ACC112 (cell line): ENCODE measurements around the gene PTPRR.

ENCODE experiments used
- H2AFZ ChIP-seq: fragments of 200-600 bp; sonication (generic); one replicate; pipeline ENCODE4 v1.6.0; 2017; ENCODE audit warnings: antibody characterized with exemption, low read length; ENCODE audit not compliant: unreplicated experiment
- H3K27ac ChIP-seq: fragments of 200-600 bp; sonication (generic); 2 replicates; pipeline ENCODE4 v1.5.1; 2014; ENCODE audit warnings: low read depth, mild to moderate bottlenecking, antibody characterized with exemption, low read length, moderate library complexity
- H3K27me3 ChIP-seq: fragments of 200-600 bp; sonication (generic); 2 replicates; pipeline ENCODE4 v1.6.1; 2014; ENCODE audit warnings: mild to moderate bottlenecking, antibody characterized with exemption, low read length, moderate library complexity, mixed read lengths; ENCODE audit not compliant: insufficient read depth
- H3K36me3 ChIP-seq: fragments of 200-600 bp; sonication (generic); 2 replicates; pipeline ENCODE4 v1.6.1; 2016; ENCODE audit warnings: mild to moderate bottlenecking, antibody characterized with exemption, low read length, moderate library complexity, mixed read lengths; ENCODE audit not compliant: insufficient read depth
- H3K4me1 ChIP-seq: fragments of 200-600 bp; sonication (generic); one replicate; pipeline ENCODE4 v1.6.1; 2016; ENCODE audit warnings: low read length, mixed read lengths; ENCODE audit not compliant: insufficient read depth, unreplicated experiment, control insufficient read depth
- H3K4me3 ChIP-seq: fragments of 200-600 bp; sonication (generic); 2 replicates; pipeline ENCODE4 v1.5.1; 2014; ENCODE audit warnings: mild to moderate bottlenecking, low read depth, low read length
- H3K79me2 ChIP-seq: fragments of 200-600 bp; sonication (generic); one replicate; pipeline ENCODE4 v1.6.0; 2016; ENCODE audit warnings: low read length; ENCODE audit not compliant: control insufficient read depth, unreplicated experiment, insufficient read depth

Gene PTPRR

GRCh38 chr12:70840656-70841350 is 79.7 kb downstream of the PTPRR start:
- Histone ChIP-seq H3K27me3 (no peaks in the 10 kb centered on the region), H3K36me3 (no peaks in the 10 kb centered on the region), H3K79me2 (no peaks in the 10 kb centered on the region), H3K4me3 (no peak overlapping the region), H3K4me1 (peaks cover 27% of the 10 kb centered on the region), H2AFZ (peak overlapping the region; percentile 73), H3K27ac (peak overlapping the region; percentile 73)

DNA sequence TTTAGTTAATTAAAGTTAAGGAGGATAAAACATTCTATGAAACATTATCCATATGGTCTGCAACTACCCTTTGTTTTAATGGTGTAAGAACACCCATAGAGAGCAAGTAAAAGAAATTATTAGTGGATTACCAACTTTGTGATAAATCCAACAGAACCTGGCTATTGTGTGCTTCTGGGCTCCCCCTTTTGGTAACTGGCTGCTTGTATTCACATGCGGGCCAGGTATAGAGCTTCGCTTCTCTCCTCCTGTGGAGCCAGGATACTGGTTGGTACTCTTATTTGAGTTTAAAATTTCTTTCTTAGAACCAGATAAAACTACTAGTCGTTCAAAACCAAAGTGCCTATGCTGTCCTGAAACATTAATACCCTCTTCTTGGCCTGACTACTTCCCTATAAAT is 81.0 kb downstream of the PTPRR start:
- no peak overlapping the region for H3K4me3 ChIP-seq
- peaks cover 27% of the 10 kb centered on the region for H3K4me1 ChIP-seq
- H3K27ac ChIP-seq = no peak overlapping the region
- H3K27me3 ChIP-seq = no peaks in the 10 kb centered on the region
- H3K36me3 ChIP-seq = no peaks in the 10 kb centered on the region
- no peaks in the 10 kb centered on the region for H3K79me2 ChIP-seq
- no peak overlapping the region for H2AFZ ChIP-seq

GRCh38 chr12:70838127-70838526 is 82.4 kb downstream of the PTPRR start:
- Histone ChIP-seq H2AFZ (no peak overlapping the region), H3K79me2 (no peaks in the 10 kb centered on the region), H3K27me3 (no peaks in the 10 kb centered on the region), H3K36me3 (no peaks in the 10 kb centered on the region), H3K27ac (no peak overlapping the region), H3K4me1 (peaks cover 27% of the 10 kb centered on the region), H3K4me3 (no peak overlapping the region)

DNA sequence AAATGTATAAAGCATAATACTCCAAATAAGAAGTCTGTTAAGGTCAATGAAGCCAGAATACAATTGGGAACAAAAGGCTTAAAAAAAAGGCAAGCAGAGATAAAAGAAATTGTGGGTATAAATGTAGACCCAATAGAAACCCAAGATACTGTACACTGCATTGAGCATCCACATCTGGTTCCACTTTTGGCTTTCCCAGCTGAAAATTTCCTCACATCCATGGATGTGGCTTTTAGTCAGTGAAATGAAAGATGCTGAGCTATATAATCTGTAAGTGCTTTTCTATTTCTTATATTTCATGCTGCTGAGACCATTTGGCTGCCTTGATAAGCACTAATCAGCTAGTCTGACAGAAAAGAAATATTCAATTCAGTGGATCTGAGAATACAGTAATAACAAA is 83.5 kb downstream of the PTPRR start:
- Histone ChIP-seq H3K4me1 (peaks cover 17% of the 10 kb centered on the region), H3K27ac (no peak overlapping the region), H3K27me3 (no peaks in the 10 kb centered on the region), H3K79me2 (no peaks in the 10 kb centered on the region), H3K36me3 (no peaks in the 10 kb centered on the region), H2AFZ (no peak overlapping the region), H3K4me3 (no peak overlapping the region)

- H3K27ac ChIP-seq = no peak overlapping the region
- no peaks in the 10 kb centered on the region for H3K27me3 ChIP-seq
- H3K36me3 ChIP-seq = no peaks in the 10 kb centered on the region
- H3K4me1 ChIP-seq = peaks cover 13% of the 10 kb centered on the region
- H3K79me2 ChIP-seq = no peaks in the 10 kb centered on the region
- H2AFZ ChIP-seq = no peak overlapping the region
- no peak overlapping the region for H3K4me3 ChIP-seq
These were observed 84.6 kb downstream of the PTPRR start for GRCh38 chr12:70835948-70836347.

GRCh38 chr12:70831543-70831942 is 89.0 kb downstream of the PTPRR start:
- Histone ChIP-seq H3K27me3 (no peaks in the 10 kb centered on the region), H3K4me1 (peaks cover 19% of the 10 kb centered on the region), H2AFZ (no peak overlapping the region), H3K79me2 (no peaks in the 10 kb centered on the region), H3K36me3 (no peaks in the 10 kb centered on the region), H3K4me3 (no peak overlapping the region), H3K27ac (no peak overlapping the region)

DNA sequence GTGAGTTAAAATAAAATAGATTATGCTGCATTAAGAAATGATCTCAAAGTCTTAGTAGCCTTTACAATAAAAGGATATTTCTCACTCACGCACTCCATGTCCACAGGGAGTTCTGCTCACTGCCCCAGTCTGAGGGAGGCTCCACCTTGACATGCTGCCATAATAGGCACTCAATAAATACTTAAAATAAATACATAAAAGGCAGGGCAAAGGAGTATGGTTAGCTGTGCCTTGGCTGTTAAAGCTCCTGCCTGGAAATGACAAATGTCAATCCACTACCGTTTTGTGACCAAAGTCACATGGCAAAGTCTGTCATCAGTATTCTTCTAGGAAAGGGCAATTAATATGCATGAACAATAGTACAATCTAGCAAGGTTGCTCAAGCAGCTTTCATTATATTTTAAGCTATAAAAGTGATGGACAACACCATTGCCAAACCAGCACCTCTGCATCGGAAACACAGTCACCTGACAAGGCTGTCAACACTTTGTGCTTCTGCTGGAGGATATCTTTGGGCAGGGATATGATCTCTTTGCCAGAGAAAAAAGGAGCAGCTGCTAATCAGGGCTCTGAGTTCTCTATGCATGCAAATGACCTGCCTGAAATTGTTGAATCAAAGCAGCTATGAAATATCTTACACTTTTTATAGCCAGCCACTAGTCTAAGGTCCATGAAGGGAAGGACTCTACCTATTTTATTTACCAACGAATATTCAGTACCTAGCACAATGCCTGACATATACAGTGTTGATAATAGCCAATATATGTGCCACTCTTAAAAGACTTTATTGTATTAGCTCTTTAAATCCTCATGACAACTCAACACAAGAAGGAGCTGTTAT is 90.1 kb downstream of the PTPRR start:
- H3K27ac ChIP-seq = no peak overlapping the region
- H3K4me3 ChIP-seq = no peak overlapping the region

DNA sequence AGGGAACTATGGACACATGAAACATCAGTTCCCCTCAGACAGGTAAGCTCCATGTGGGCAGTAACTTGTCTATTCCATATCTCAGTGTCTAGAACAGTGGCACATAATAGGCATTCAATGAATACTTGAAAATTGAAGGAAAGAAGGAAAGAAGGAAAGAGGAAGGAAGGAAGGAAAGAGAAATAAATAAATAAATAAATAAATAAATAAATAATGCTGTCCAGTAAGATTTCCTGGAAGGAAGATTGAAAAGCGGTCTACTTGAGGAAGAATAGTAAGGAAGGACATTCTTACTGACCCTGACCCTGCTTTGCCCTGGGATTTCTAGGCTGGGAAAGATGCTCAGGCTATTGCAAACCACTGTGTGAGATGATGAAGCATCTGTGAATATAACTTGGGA is 91.5 kb downstream of the PTPRR start:
- H3K79me2 ChIP-seq = no peaks in the 10 kb centered on the region
- H3K27ac ChIP-seq = no peak overlapping the region
- no peak overlapping the region for H2AFZ ChIP-seq
- no peak overlapping the region for H3K4me3 ChIP-seq
- H3K27me3 ChIP-seq = no peaks in the 10 kb centered on the region
- peaks cover 19% of the 10 kb centered on the region for H3K4me1 ChIP-seq
- H3K36me3 ChIP-seq = no peaks in the 10 kb centered on the region

More for the DNA sequence above, 90.1 kb downstream of the PTPRR start:
- H3K79me2 ChIP-seq = no peaks in the 10 kb centered on the region
- H3K27me3 ChIP-seq = no peaks in the 10 kb centered on the region
- no peaks in the 10 kb centered on the region for H3K36me3 ChIP-seq
- no peak overlapping the region for H2AFZ ChIP-seq
- peaks cover 19% of the 10 kb centered on the region for H3K4me1 ChIP-seq

GRCh38 chr12:70828351-70828750 is 92.2 kb downstream of the PTPRR start:
- no peaks in the 10 kb centered on the region for H3K27me3 ChIP-seq
- no peaks in the 10 kb centered on the region for H3K36me3 ChIP-seq
- peaks cover 19% of the 10 kb centered on the region for H3K4me1 ChIP-seq
- H3K27ac ChIP-seq = 0 out of 2 replicates have a peak overlapping the region, but pooled peaks have one; percentile 5
- H3K79me2 ChIP-seq = no peaks in the 10 kb centered on the region
- no peak overlapping the region for H3K4me3 ChIP-seq
- peak overlapping the region; percentile 32 for H2AFZ ChIP-seq

- H3K27ac ChIP-seq = no peak overlapping the region
- H3K79me2 ChIP-seq = no peaks in the 10 kb centered on the region
- H3K36me3 ChIP-seq = no peaks in the 10 kb centered on the region
- no peak overlapping the region for H3K4me3 ChIP-seq
- H3K27me3 ChIP-seq = no peaks in the 10 kb centered on the region
- H2AFZ ChIP-seq = no peak overlapping the region
- H3K4me1 ChIP-seq = peaks cover 13% of the 10 kb centered on the region
These were observed 94.4 kb downstream of the PTPRR start for GRCh38 chr12:70826156-70826555.

- Histone ChIP-seq H3K4me1 (peaks cover 12% of the 10 kb centered on the region), H3K79me2 (no peaks in the 10 kb centered on the region), H3K4me3 (no peak overlapping the region), H3K27ac (no peak overlapping the region), H2AFZ (no peak overlapping the region), H3K27me3 (no peaks in the 10 kb centered on the region), H3K36me3 (no peaks in the 10 kb centered on the region)
These were observed 96.0 kb downstream of the PTPRR start for GRCh38 chr12:70824511-70824910.
